Progenitor cell of endocrine pancreas (in vitro differentiated cells): Measurements from ENCODE around the gene EGFL6. TPM values are rescaled to one million over a fixed set of nuclear protein-coding genes. Genes with fewer than 3 reads are reported as not detected.
A peak's percentile ranks its signal among the peaks of the same experiment; 100 is the strongest.

Experiments used
- DNase-seq: peaks from one replicate; pipeline ENCODE4 v3.0.0; 2021; ENCODE audit warnings: low spot score; ENCODE audit not compliant: unreplicated experiment
- H3K27ac Mint-ChIP-seq: 2 replicates; pipeline ENCODE4 v1.8.0; 2021; ENCODE audit warnings: mild to moderate bottlenecking, moderate library complexity, mixed read lengths
- H3K27me3 Mint-ChIP-seq: 2 replicates; pipeline ENCODE4 v1.8.0; 2021; ENCODE audit warnings: mixed read lengths
- H3K36me3 Mint-ChIP-seq: 2 replicates; pipeline ENCODE4 v1.8.0; 2022; ENCODE audit warnings: mixed read lengths; ENCODE audit not compliant: insufficient read depth
- H3K4me1 Mint-ChIP-seq: 2 replicates; pipeline ENCODE4 v1.8.0; 2021; ENCODE audit warnings: low read depth, mixed read lengths
- H3K4me3 Mint-ChIP-seq: 2 replicates; pipeline ENCODE4 v1.8.0; 2021; ENCODE audit warnings: low read depth, mild to moderate bottlenecking, moderate library complexity, mixed read lengths
- H3K9me3 Mint-ChIP-seq: 2 replicates; pipeline ENCODE4 v1.8.0; 2021; ENCODE audit warnings: low read depth, mixed read lengths
- total RNA-seq: library from RNA; stranded (reverse); gene quantifications from 2 replicates; pipeline ENCODE4 v1.2.1, GENCODE V29; 2021
- TF ChIP-seq, protein P1 (sequence below): fragments of 200-600 bp; sonication (generic); IDR thresholded peaks from one replicate; pipeline ENCODE4 v1.5.0; 2021; ENCODE audit warnings: antibody characterized with exemption, mild to moderate bottlenecking; ENCODE audit not compliant: unreplicated experiment

EGFL6 gene
- total RNA-seq, 1 donor from 2014 or later, result 0.34 TPM

DNA sequence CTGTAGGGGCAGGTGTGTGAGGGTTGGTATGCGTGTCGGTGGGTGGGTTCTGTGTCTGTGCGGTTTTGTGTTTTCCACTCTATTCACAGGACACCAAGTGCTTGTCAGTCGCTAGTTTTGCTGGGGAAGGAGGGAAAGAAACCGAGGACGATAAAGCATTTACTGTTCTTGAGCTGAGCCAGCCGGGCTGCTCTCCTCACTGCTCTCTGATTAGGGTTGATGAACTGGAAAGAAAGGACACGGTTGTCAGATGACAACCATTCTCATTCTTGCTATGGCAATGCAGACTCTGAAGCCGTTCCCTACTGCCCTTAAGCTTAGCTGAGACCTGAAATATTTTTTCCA lies 832 bp downstream of the EGFL6 start:
- DNase-seq, result no peak
- H3K27me3 Mint-ChIP-seq, result peaks cover 42% of the 10 kb centered on the region
- peaks cover 14% of the 10 kb centered on the region for H3K9me3 Mint-ChIP-seq
- no peak overlapping the region for H3K27ac Mint-ChIP-seq
- no peaks in the 10 kb centered on the region for H3K36me3 Mint-ChIP-seq
- no peaks in the 10 kb centered on the region for H3K4me1 Mint-ChIP-seq
- TF ChIP-seq, protein P1, sequence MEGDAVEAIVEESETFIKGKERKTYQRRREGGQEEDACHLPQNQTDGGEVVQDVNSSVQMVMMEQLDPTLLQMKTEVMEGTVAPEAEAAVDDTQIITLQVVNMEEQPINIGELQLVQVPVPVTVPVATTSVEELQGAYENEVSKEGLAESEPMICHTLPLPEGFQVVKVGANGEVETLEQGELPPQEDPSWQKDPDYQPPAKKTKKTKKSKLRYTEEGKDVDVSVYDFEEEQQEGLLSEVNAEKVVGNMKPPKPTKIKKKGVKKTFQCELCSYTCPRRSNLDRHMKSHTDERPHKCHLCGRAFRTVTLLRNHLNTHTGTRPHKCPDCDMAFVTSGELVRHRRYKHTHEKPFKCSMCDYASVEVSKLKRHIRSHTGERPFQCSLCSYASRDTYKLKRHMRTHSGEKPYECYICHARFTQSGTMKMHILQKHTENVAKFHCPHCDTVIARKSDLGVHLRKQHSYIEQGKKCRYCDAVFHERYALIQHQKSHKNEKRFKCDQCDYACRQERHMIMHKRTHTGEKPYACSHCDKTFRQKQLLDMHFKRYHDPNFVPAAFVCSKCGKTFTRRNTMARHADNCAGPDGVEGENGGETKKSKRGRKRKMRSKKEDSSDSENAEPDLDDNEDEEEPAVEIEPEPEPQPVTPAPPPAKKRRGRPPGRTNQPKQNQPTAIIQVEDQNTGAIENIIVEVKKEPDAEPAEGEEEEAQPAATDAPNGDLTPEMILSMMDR, result no peak
- peak overlapping the region; percentile 55 for H3K4me3 Mint-ChIP-seq

- Mint-ChIP-seq H3K9me3 (peaks cover 11% of the 10 kb centered on the region), H3K4me3 (no peak overlapping the region), H3K4me1 (no peaks in the 10 kb centered on the region), H3K36me3 (no peaks in the 10 kb centered on the region), H3K27me3 (peaks cover 35% of the 10 kb centered on the region), H3K27ac (no peak overlapping the region)
- TF ChIP-seq, protein P1, result no peak
- no peak for DNase-seq
Measured at GRCh38 chrX:13571136-13571535, 1.7 kb downstream of the EGFL6 start.

GRCh38 chrX:13574600-13574999 lies 5.2 kb downstream of the EGFL6 start:
- Mint-ChIP-seq H3K4me3 (no peak overlapping the region), H3K9me3 (peaks cover 9% of the 10 kb centered on the region), H3K27me3 (peaks cover 13% of the 10 kb centered on the region), H3K4me1 (no peaks in the 10 kb centered on the region), H3K27ac (no peak overlapping the region), H3K36me3 (no peaks in the 10 kb centered on the region)
- TF ChIP-seq, protein P1, result no peak
- DNase-seq, result no peak

DNA sequence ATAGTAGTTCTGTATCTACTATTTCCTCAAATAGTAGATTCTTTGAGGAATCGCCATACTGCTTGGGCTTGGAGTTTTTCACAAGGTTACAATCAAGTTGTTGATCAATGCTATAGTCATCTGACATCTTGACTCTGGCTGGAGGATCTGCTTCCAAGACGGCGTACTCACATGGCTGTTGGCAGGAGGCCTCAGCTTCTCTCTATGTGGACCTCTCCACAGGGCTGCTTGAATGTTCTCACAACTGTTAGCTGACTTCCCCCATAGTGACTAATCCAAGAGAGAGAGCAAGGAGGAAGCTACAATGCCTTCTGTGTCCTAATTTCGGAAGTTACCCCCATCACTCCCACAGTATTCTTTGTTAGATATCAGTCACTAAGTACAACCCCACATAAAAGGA lies 10.3 kb downstream of the EGFL6 start:
- Mint-ChIP-seq H3K4me3 (no peak overlapping the region), H3K27ac (no peak overlapping the region), H3K4me1 (no peaks in the 10 kb centered on the region), H3K27me3 (peaks cover 10% of the 10 kb centered on the region), H3K36me3 (peaks cover 1% of the 10 kb centered on the region), H3K9me3 (peaks cover 30% of the 10 kb centered on the region)
- TF ChIP-seq, protein P1, result no peak
- no peak for DNase-seq

DNA sequence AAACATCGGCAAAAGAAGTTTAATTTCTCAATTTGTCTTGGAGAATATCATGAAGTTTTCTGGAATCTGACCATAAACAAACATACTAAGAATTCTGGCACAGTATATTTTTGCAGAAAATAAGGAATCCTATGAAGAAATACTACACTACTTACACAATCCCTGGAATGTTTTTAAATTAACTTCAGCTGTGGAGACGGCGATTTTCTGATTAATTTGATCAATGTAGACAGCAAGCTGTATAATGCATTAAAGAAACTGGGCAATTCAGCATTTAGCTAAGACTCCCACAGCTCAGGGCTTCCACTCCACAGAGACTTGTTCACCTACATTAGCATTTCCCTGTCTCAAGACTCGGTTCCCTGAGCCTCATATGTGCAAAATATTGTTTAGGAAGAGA lies 12.2 kb downstream of the EGFL6 start:
- Mint-ChIP-seq H3K27me3 (peaks cover 10% of the 10 kb centered on the region), H3K27ac (no peak overlapping the region), H3K4me1 (no peaks in the 10 kb centered on the region), H3K9me3 (peaks cover 43% of the 10 kb centered on the region), H3K4me3 (no peak overlapping the region), H3K36me3 (peaks cover 1% of the 10 kb centered on the region)
- TF ChIP-seq, protein P1, result no peak
- DNase-seq, result no peak
